Gastroesophageal sphincter (tissue), 4 donors: ENCODE measurements around the gene OBSL1. TPM values are rescaled to one million over a fixed set of nuclear protein-coding genes. Genes with fewer than 3 reads are reported as not detected.

Experiments used
- ATAC-seq: fragments of 150-250 bp; one replicate; pipeline ENCODE4 v1.9.1; 2016; ENCODE audit warnings: mild to moderate bottlenecking, moderate library complexity
- H3K27ac ChIP-seq, 4 donors: fragments of 200-600 bp; sonication (generic) in 3 of 4; 1 replicate in 3 of 4; 2 replicates in 1 of 4; pipeline ENCODE4 v1.5.1; 2016 to 2019
- H3K27me3 ChIP-seq: fragments of 200-600 bp; sonication (generic); one replicate; pipeline ENCODE4 v1.5.1; 2019
- H3K36me3 ChIP-seq, 2 donors: fragments of 200-600 bp; sonication (generic); one replicate each; pipeline ENCODE4 v1.5.1; 2019; ENCODE audit warnings: control low read depth in 1 of 2
- H3K4me1 ChIP-seq, 3 donors: fragments of 200-600 bp; sonication (generic); 1 replicate in 2 of 3; 2 replicates in 1 of 3; pipeline ENCODE4 v1.5.1; 2016 to 2019; ENCODE audit warnings: control low read depth in 2 of 3
- H3K4me3 ChIP-seq, 2 donors: fragments of 200-600 bp; sonication (generic); one replicate each; pipeline ENCODE4 v1.5.1; 2019; ENCODE audit warnings: mild to moderate bottlenecking in 1 of 2, moderate library complexity in 1 of 2
- H3K9me3 ChIP-seq, 3 donors: fragments of 200-600 bp; sonication (generic); one replicate each; pipeline ENCODE4 v1.5.1; 2017 to 2019; ENCODE audit warnings: control low read depth in 2 of 3
- CTCF ChIP-seq, 4 experiments: fragments of 200-600 bp in 2 of 4; fragments of 450-650 bp in 2 of 4; sonication (generic) in 1 of 4; IDR thresholded peaks; one replicate each; pipeline ENCODE4 v1.5.1; 2017 to 2019; ENCODE audit warnings: antibody characterized with exemption in 4 of 4, mild to moderate bottlenecking in 2 of 4, moderate library complexity in 2 of 4
- EP300 ChIP-seq: sonication (generic); formaldehyde crosslinking; IDR thresholded peaks from one replicate; pipeline ENCODE4 v1.6.1; 2017; ENCODE audit warnings: antibody characterized with exemption, mild to moderate bottlenecking
- POLR2A ChIP-seq, 2 donors: fragments of 450-650 bp; IDR thresholded peaks; one replicate each; pipeline ENCODE4 v1.6.1; 2017; ENCODE audit warnings: antibody characterized with exemption in 2 of 2, mild to moderate bottlenecking in 2 of 2, moderate library complexity in 1 of 2
- POLR2AphosphoS5 ChIP-seq: sonication (generic); formaldehyde crosslinking; IDR thresholded peaks from one replicate; pipeline ENCODE4 v1.6.1; 2017; ENCODE audit warnings: antibody characterized with exemption
- WGBS, 2 donors: methylation state at CpG; one replicate each; pipeline ENCODE4 v1.1.5; 2018; ENCODE audit warnings: low coverage in 1 of 2; 5-methylcytosine and 5-hydroxymethylcytosine counted together
- total RNA-seq, 4 donors: library from RNA; depleted of rRNA; stranded (reverse); fragments of >200 nt; gene quantifications; one replicate each; pipeline ENCODE4 v1.1.0, GENCODE V29; 2016

Gene OBSL1
- total RNA-seq, 4 donors from 2014 or later, result 73.2 to 118 (median 81.6) TPM

- H3K27ac ChIP-seq, result no peak overlapping the region
- no peaks in the 10 kb centered on the region for H3K27me3 ChIP-seq
- ATAC-seq, result no peak
- H3K4me3 ChIP-seq, result no peak overlapping the region
- peaks cover 0 to 29% of the 10 kb centered on the region in 2 donors for H3K36me3 ChIP-seq
- TF ChIP-seq CTCF (IDR thresholded peaks at IDR 0.05) (no peak), POLR2A (IDR thresholded peaks at IDR 0.05) (no peak)
- 80 to 91% methylated on average over 1 to 14 of the region's 46 CpGs for WGBS, 2 donors
- H3K9me3 ChIP-seq, result no peaks in the 10 kb centered on the region
- peaks cover 0 to 56% (median 14%) of the 10 kb centered on the region in 3 donors for H3K4me1 ChIP-seq
Observed at GRCh38 chr2:219539926-219540678, 31.2 kb downstream of the OBSL1 start.

- no peak overlapping the region for H3K4me3 ChIP-seq
- TF ChIP-seq EP300 (no peak), POLR2AphosphoS5 (no peak), CTCF (IDR thresholded peaks at IDR 0.05) (no peak), POLR2A (IDR thresholded peaks at IDR 0.05) (no peak)
- no peaks in the 10 kb centered on the region for H3K9me3 ChIP-seq
- H3K27me3 ChIP-seq, result no peaks in the 10 kb centered on the region
- no peak overlapping the region for H3K27ac ChIP-seq
- peaks cover 0 to 29% of the 10 kb centered on the region in 2 donors for H3K36me3 ChIP-seq
- H3K4me1 ChIP-seq, result peaks cover 0 to 47% (median 8%) of the 10 kb centered on the region in 3 donors
- 60% methylated on average over 2 of the region's 32 CpGs; no CpG with 5 or more reads in 1 of the 2 donors for WGBS, 2 donors
- ATAC-seq, result no peak
Observed at GRCh38 chr2:219538956-219539788, 32.2 kb downstream of the OBSL1 start.

GRCh38 chr2:219538504-219538951 is 32.8 kb downstream of the OBSL1 start:
- 27 to 45% methylated on average over 2 to 5 of the region's 6 CpGs for WGBS, 2 donors
- Histone ChIP-seq H3K4me1 (peaks cover 0 to 43% (median 6%) of the 10 kb centered on the region in 3 donors), H3K27ac (peak overlapping the region in 2 of 4 donors; percentile 16 to 32), H3K9me3 (no peaks in the 10 kb centered on the region), H3K36me3 (peaks cover 0 to 29% of the 10 kb centered on the region in 2 donors), H3K27me3 (no peaks in the 10 kb centered on the region), H3K4me3 (no peak overlapping the region)
- ATAC-seq, result no peak
- no peak for TF ChIP-seq POLR2AphosphoS5
- no peak for TF ChIP-seq EP300
- no peak for TF ChIP-seq POLR2A (IDR thresholded peaks at IDR 0.05)
- TF ChIP-seq CTCF (IDR thresholded peaks at IDR 0.05), result no peak

- Histone ChIP-seq H3K27ac (peak overlapping the region in 2 of 4 donors; percentile 16 to 32), H3K4me1 (peaks cover 0 to 36% (median 6%) of the 10 kb centered on the region in 3 donors), H3K9me3 (no peaks in the 10 kb centered on the region), H3K4me3 (no peak overlapping the region), H3K36me3 (peaks cover 0 to 29% of the 10 kb centered on the region in 2 donors), H3K27me3 (no peaks in the 10 kb centered on the region)
- no peak for ATAC-seq
- 12 to 60% methylated on average over 1 to 2 of the region's 15 CpGs for WGBS, 2 donors
- no peak for TF ChIP-seq EP300
- TF ChIP-seq CTCF (IDR thresholded peaks at IDR 0.05), result no peak
- no peak for TF ChIP-seq POLR2AphosphoS5
- TF ChIP-seq POLR2A (IDR thresholded peaks at IDR 0.05), result no peak
Observed at GRCh38 chr2:219537657-219538488, 33.5 kb downstream of the OBSL1 start.
